KMS-11 (cell line): ENCODE measurements around the gene FN3KRP.
A peak's percentile ranks its signal among the peaks of the same experiment; 100 is the strongest.

Experiments used
- H2AFZ ChIP-seq: fragments of 200-600 bp; sonication (generic); 2 replicates; pipeline ENCODE4 v1.6.1; 2016; ENCODE audit warnings: antibody characterized with exemption, mixed run types, low read depth
- H3K27ac ChIP-seq: fragments of 200-600 bp; sonication (generic); 2 replicates; pipeline ENCODE4 v1.6.1; 2016; ENCODE audit warnings: mild to moderate bottlenecking, mixed run types
- H3K27me3 ChIP-seq: fragments of 200-600 bp; sonication (generic); 2 replicates; pipeline ENCODE4 v1.6.1; 2017; ENCODE audit warnings: mild to moderate bottlenecking, low read depth, mixed run types, moderate library complexity; ENCODE audit not compliant: insufficient read depth
- H3K36me3 ChIP-seq: fragments of 200-600 bp; sonication (generic); 2 replicates; pipeline ENCODE4 v1.6.1; 2017; ENCODE audit warnings: mild to moderate bottlenecking, mixed run types; ENCODE audit not compliant: insufficient read depth
- H3K4me1 ChIP-seq: fragments of 200-600 bp; sonication (generic); 2 replicates; pipeline ENCODE4 v1.6.1; 2016; ENCODE audit warnings: mild to moderate bottlenecking, low read depth, mixed run types; ENCODE audit not compliant: poor library complexity, severe bottlenecking
- H3K4me2 ChIP-seq: fragments of 200-600 bp; sonication (generic); 2 replicates; pipeline ENCODE4 v1.7.0; 2016; ENCODE audit warnings: mild to moderate bottlenecking, mixed run types
- H3K4me3 ChIP-seq: fragments of 200-600 bp; sonication (generic); IDR thresholded peaks from 2 replicates; pipeline ENCODE4 v1.6.1; 2017; ENCODE audit warnings: low read depth, low read length, mixed read lengths; ENCODE audit not compliant: insufficient read depth
- H3K79me2 ChIP-seq: fragments of 200-600 bp; sonication (generic); 2 replicates; pipeline ENCODE4 v1.6.1; 2016; ENCODE audit warnings: low read depth, mixed run types; ENCODE audit not compliant: insufficient read depth
- H3K9ac ChIP-seq: fragments of 200-600 bp; sonication (generic); 2 replicates; pipeline ENCODE4 v1.6.1; 2016; ENCODE audit warnings: mild to moderate bottlenecking, mixed run types
- H4K20me1 ChIP-seq: fragments of 200-600 bp; sonication (generic); 2 replicates; pipeline ENCODE4 v1.6.1; 2016; ENCODE audit warnings: mild to moderate bottlenecking, mixed run types; ENCODE audit not compliant: insufficient read depth
- CTCF ChIP-seq: fragments of 200-600 bp; sonication (generic); conservative IDR thresholded peaks from 2 replicates; pipeline ENCODE4 v1.6.1; 2017; ENCODE audit warnings: low read depth, mild to moderate bottlenecking, antibody characterized with exemption, low read length, moderate library complexity, mixed read lengths

Gene FN3KRP

GRCh38 chr17:82698974-82699442 lies 17.5 kb upstream of the FN3KRP start:
- no peak for TF ChIP-seq CTCF

GRCh38 chr17:82699551-82699950 lies 17.0 kb upstream of the FN3KRP start:
- Histone ChIP-seq H4K20me1 (no peaks in the 10 kb centered on the region), H3K36me3 (no peaks in the 10 kb centered on the region), H3K4me2 (peak overlapping the region; percentile 85; the same call in 1 of the 2 replicates), H3K9ac (no peak overlapping the region), H3K4me1 (no peaks in the 10 kb centered on the region), H3K4me3 (no peak overlapping the region), H2AFZ (no peak overlapping the region), H3K27ac (no peak overlapping the region), H3K79me2 (no peaks in the 10 kb centered on the region), H3K27me3 (no peaks in the 10 kb centered on the region)
- no peak for TF ChIP-seq CTCF

More at GRCh38 chr17:82698974-82699442, 17.5 kb upstream of the FN3KRP start:
- no peak overlapping the region for H3K4me3 ChIP-seq
- no peaks in the 10 kb centered on the region for H3K4me1 ChIP-seq
- no peaks in the 10 kb centered on the region for H4K20me1 ChIP-seq
- peak overlapping the region; percentile 85 for H3K4me2 ChIP-seq
- peak overlapping the region; percentile 73; the same call in 1 of the 2 replicates for H2AFZ ChIP-seq
- H3K36me3 ChIP-seq, result no peaks in the 10 kb centered on the region
- H3K79me2 ChIP-seq, result no peaks in the 10 kb centered on the region
- H3K27me3 ChIP-seq, result no peaks in the 10 kb centered on the region
- H3K9ac ChIP-seq, result no peak overlapping the region
- no peak overlapping the region for H3K27ac ChIP-seq

DNA sequence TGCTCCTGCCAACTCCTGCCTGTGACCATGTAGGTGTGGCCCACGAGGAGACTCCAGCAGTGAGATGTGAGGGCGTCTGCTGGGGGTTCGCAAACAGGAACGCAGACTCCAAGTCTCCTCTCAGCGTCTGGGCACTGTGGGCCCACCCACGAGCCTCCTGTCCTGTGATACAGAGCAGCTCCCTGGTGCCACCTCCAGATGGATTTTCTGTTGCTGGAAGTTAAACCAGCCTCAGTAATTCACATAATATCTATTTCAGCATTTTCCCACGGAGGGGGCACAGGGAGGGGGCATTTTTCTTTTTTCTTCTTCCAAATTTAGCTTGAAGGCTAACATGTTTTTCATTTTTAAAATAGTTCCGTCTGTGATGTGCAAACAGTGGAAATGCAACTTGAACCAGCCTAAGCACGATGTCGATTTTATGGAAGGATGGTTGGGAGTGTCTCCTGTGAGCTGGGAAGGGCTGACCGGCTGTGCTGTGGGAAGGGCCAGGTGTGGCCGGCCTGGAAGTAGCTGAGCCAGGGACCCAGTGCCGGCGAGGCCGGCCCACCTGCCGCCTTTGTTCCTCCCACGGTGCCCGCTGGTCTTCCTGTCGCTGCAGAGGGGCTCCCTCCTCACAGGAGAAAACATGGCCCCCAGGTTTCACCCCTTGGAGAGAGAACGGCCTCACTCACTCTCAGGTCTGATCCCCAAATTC lies 14.1 kb upstream of the FN3KRP start:
- H3K27me3 ChIP-seq, result no peaks in the 10 kb centered on the region
- no peaks in the 10 kb centered on the region for H4K20me1 ChIP-seq
- no peaks in the 10 kb centered on the region for H3K79me2 ChIP-seq
- peaks cover 9% of the 10 kb centered on the region for H3K4me1 ChIP-seq
- no peak overlapping the region for H3K4me3 ChIP-seq
- H3K36me3 ChIP-seq, result no peaks in the 10 kb centered on the region
- no peak for TF ChIP-seq CTCF
- H3K4me2 ChIP-seq, result no peak overlapping the region
- no peak overlapping the region for H2AFZ ChIP-seq
- H3K27ac ChIP-seq, result no peak overlapping the region
- no peak overlapping the region for H3K9ac ChIP-seq

GRCh38 chr17:82703036-82703745 lies 13.3 kb upstream of the FN3KRP start:
- Histone ChIP-seq H2AFZ (no peak overlapping the region), H3K27me3 (no peaks in the 10 kb centered on the region), H3K79me2 (no peaks in the 10 kb centered on the region), H3K27ac (no peak overlapping the region), H3K36me3 (no peaks in the 10 kb centered on the region), H3K9ac (no peak overlapping the region), H4K20me1 (no peaks in the 10 kb centered on the region), H3K4me2 (no peak overlapping the region), H3K4me1 (peaks cover 17% of the 10 kb centered on the region), H3K4me3 (no peak overlapping the region)
- no peak for TF ChIP-seq CTCF
